ENCODE measurements around the gene ZFYVE1. TPM values are rescaled to one million over a fixed set of nuclear protein-coding genes. Genes with fewer than 3 reads are reported as not detected.

Gene ZFYVE1
- total RNA-seq, 1 experiment from 2014 or later: 13.3 TPM

- peaks cover 2% of the 10 kb centered on the region for H3K4me1 Mint-ChIP-seq (ENCODE audit: insufficient read depth, unreplicated experiment)
- no peaks in the 10 kb centered on the region for H3K9me3 Mint-ChIP-seq (ENCODE audit: unreplicated experiment)
- CTCF ChIA-PET: interaction anchor here (1.1 kb wide), 1 partner anchor 77 kb away, joined by 3 read pairs; no protein-coding TSS in a partner anchor
- DNase-seq (ENCODE audit: unreplicated experiment): no peak
- H3K27me3 Mint-ChIP-seq (ENCODE audit: insufficient read depth, unreplicated experiment): no peaks in the 10 kb centered on the region
- H3K4me3 Mint-ChIP-seq (ENCODE audit: unreplicated experiment): no peak overlapping the region
- peaks cover 64% of the 10 kb centered on the region for H3K36me3 Mint-ChIP-seq (ENCODE audit: insufficient read depth, unreplicated experiment)
- intact Hi-C loops (cut with micrococcal nuclease): no loop called here
- no peak for TF ChIP-seq CTCF (IDR thresholded peaks at IDR 0.05; ENCODE audit: unreplicated experiment)
- H3K27ac Mint-ChIP-seq (ENCODE audit: low read depth, unreplicated experiment): no peak overlapping the region
- POLR2A ChIA-PET: interaction anchor here (0.6 kb wide), 1 partner anchor 12 kb away, joined by 4 read pairs; no protein-coding TSS in a partner anchor
- no TSS peak for BruUV-seq (replicated peaks)
Measured at GRCh38 chr14:72996916-72997315, 30.0 kb downstream of the ZFYVE1 start.

- H3K9me3 Mint-ChIP-seq (ENCODE audit: unreplicated experiment): no peaks in the 10 kb centered on the region
- no peaks in the 10 kb centered on the region for H3K27me3 Mint-ChIP-seq (ENCODE audit: insufficient read depth, unreplicated experiment)
- no peak for TF ChIP-seq CTCF (IDR thresholded peaks at IDR 0.05; ENCODE audit: unreplicated experiment)
- no TSS peak for BruUV-seq (replicated peaks)
- intact Hi-C loops (cut with micrococcal nuclease): no loop called here
- H3K4me3 Mint-ChIP-seq (ENCODE audit: unreplicated experiment): no peak overlapping the region
- peaks cover 72% of the 10 kb centered on the region for H3K36me3 Mint-ChIP-seq (ENCODE audit: insufficient read depth, unreplicated experiment)
- ChIA-PET CTCF (interaction anchor here (0.6 kb wide), 1 partner anchor 63 kb away, joined by 5 read pairs; no protein-coding TSS in a partner anchor), POLR2A (no interaction called here)
- no peak overlapping the region for H3K27ac Mint-ChIP-seq (ENCODE audit: low read depth, unreplicated experiment)
- DNase-seq (ENCODE audit: unreplicated experiment): no peak
- no peaks in the 10 kb centered on the region for H3K4me1 Mint-ChIP-seq (ENCODE audit: insufficient read depth, unreplicated experiment)
Measured at GRCh38 chr14:72990171-72990570, 36.7 kb downstream of the ZFYVE1 start.

- H3K4me1 Mint-ChIP-seq (ENCODE audit: insufficient read depth, unreplicated experiment): no peaks in the 10 kb centered on the region
- H3K4me3 Mint-ChIP-seq (ENCODE audit: unreplicated experiment): no peak overlapping the region
- DNase-seq (ENCODE audit: unreplicated experiment): no peak
- H3K27me3 Mint-ChIP-seq (ENCODE audit: insufficient read depth, unreplicated experiment): no peaks in the 10 kb centered on the region
- no peak for TF ChIP-seq CTCF (IDR thresholded peaks at IDR 0.05; ENCODE audit: unreplicated experiment)
- ChIA-PET CTCF (interaction anchor here (0.6 kb wide), 1 partner anchor 51 kb away, joined by 3 read pairs; no protein-coding TSS in a partner anchor), POLR2A (no interaction called here)
- H3K9me3 Mint-ChIP-seq (ENCODE audit: unreplicated experiment): no peaks in the 10 kb centered on the region
- intact Hi-C loops (cut with micrococcal nuclease): no loop called here
- BruUV-seq (replicated peaks): no TSS peak
- peaks cover 63% of the 10 kb centered on the region for H3K36me3 Mint-ChIP-seq (ENCODE audit: insufficient read depth, unreplicated experiment)
- H3K27ac Mint-ChIP-seq (ENCODE audit: low read depth, unreplicated experiment): no peak overlapping the region
Measured at GRCh38 chr14:72986857-72987256, 40.0 kb downstream of the ZFYVE1 start.

- no TSS peak for BruUV-seq (replicated peaks)
- ChIA-PET CTCF (interaction anchor here (0.6 kb wide), 1 partner anchor 50 kb away, joined by 3 read pairs; no protein-coding TSS in a partner anchor), POLR2A (no interaction called here)
- no peak for DNase-seq (ENCODE audit: unreplicated experiment)
- Mint-ChIP-seq H3K4me3 (ENCODE audit: unreplicated experiment) (no peak overlapping the region), H3K4me1 (ENCODE audit: insufficient read depth, unreplicated experiment) (no peaks in the 10 kb centered on the region), H3K27ac (ENCODE audit: low read depth, unreplicated experiment) (no peak overlapping the region), H3K27me3 (ENCODE audit: insufficient read depth, unreplicated experiment) (no peaks in the 10 kb centered on the region), H3K36me3 (ENCODE audit: insufficient read depth, unreplicated experiment) (peaks cover 58% of the 10 kb centered on the region), H3K9me3 (ENCODE audit: unreplicated experiment) (no peaks in the 10 kb centered on the region)
- intact Hi-C loops (cut with micrococcal nuclease): no loop called here
- no peak for TF ChIP-seq CTCF (IDR thresholded peaks at IDR 0.05; ENCODE audit: unreplicated experiment)
Measured at GRCh38 chr14:72986214-72986613, 40.7 kb downstream of the ZFYVE1 start.

Measured in MCF 10A (cell line).